GM12873 (cell line): ENCODE results near the gene PATJ.

Experiments
- TF ChIP-seq, protein P1 (sequence below): IDR thresholded peaks from 2 replicates; pipeline ENCODE4 v1.5.1; 2012; ENCODE audit warnings: low read depth, mild to moderate bottlenecking, moderate library complexity, low read length, control low read depth; ENCODE audit not compliant: insufficient read depth; ENCODE audit errors: missing control alignments

Gene PATJ

DNA sequence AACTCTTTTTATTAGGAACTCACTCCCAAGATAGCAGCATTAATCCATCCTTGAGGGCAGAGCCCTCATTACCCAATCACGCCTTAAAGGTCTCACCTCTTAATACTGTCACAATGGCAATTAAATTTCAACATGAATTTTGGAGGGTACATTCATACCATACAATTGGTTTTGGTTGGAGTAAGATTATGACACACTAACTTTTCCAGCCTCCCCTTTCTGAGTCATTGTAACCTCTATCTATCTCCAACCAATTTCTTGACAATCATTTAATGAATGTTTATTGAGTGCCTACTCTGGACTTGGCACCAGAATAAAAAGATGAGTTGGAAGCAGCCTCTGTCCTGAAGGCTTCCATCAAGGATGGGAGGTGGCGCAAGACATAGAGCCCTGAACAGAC, 358.2 kb downstream of the PATJ start:
- TF ChIP-seq, protein P1, sequence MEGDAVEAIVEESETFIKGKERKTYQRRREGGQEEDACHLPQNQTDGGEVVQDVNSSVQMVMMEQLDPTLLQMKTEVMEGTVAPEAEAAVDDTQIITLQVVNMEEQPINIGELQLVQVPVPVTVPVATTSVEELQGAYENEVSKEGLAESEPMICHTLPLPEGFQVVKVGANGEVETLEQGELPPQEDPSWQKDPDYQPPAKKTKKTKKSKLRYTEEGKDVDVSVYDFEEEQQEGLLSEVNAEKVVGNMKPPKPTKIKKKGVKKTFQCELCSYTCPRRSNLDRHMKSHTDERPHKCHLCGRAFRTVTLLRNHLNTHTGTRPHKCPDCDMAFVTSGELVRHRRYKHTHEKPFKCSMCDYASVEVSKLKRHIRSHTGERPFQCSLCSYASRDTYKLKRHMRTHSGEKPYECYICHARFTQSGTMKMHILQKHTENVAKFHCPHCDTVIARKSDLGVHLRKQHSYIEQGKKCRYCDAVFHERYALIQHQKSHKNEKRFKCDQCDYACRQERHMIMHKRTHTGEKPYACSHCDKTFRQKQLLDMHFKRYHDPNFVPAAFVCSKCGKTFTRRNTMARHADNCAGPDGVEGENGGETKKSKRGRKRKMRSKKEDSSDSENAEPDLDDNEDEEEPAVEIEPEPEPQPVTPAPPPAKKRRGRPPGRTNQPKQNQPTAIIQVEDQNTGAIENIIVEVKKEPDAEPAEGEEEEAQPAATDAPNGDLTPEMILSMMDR = no peak

GRCh38 chr1:62103846-62104245, 361.6 kb downstream of the PATJ start:
- TF ChIP-seq, protein P1 = no peak

DNA sequence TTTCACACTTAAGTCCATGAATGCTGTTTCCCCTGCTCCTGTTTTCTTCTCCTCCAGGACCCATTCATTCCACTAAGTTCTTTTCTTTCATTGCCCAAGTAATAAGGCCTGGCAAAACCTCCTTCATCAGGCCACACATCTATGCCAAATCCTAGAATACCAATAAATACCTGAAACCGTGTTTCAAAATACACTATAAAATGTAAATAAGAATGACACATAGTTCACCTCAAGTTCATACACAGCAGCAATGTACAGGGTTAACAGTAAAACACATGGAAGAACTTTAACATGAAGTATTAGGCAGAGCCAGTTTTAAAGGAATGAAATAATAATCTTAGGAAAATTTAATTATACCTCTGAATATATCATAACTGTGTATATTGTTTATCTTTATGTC, 365.6 kb downstream of the PATJ start:
- TF ChIP-seq, protein P1 = no peak

DNA sequence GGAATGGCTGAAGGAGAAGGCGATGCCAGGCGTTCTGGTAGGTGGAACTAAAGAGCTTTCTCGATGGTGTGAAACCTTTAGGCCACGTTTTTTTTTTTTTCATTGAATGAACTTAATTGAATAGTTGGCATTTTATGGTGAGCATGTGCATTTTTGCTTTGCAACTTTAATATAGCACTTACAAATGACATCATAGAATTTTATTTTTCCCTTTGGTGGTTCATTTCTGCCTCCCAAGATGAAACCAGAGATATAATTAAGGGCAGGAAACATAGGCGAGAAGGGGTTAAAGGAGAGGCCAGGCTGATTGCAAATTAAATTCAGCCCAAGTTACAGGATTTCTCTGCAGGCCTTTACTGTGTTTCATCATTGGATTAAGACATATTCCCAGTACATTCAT, 366.8 kb downstream of the PATJ start:
- TF ChIP-seq, protein P1 = no peak

GRCh38 chr1:62110198-62110817, 368.0 kb downstream of the PATJ start:
- TF ChIP-seq, protein P1 = no peak

DNA sequence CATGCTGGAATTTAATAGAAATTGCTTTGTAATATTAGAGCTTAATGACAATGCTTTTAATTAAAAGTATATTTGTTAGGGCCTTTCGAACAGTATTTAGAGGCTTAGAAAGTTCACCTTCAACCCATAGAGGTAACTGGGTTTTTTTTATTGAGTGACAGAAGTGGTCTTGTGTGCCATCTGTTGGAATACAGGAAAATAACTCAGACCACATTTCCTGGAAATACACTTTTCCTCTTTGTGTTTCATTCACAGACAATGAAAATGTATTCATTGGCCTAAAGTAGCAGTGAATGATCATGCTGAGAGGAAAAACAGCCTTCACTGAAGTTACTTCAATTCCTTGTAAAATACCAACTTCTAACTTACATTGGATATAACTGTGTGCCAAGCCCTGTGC, 368.8 kb downstream of the PATJ start:
- TF ChIP-seq, protein P1 = no peak

- TF ChIP-seq, protein P1 = no peak
Measured at GRCh38 chr1:62113507-62113906, 371.2 kb downstream of the PATJ start.
